Measurements from ENCODE around the gene CNPY4.

The CNPY4 gene

DNA sequence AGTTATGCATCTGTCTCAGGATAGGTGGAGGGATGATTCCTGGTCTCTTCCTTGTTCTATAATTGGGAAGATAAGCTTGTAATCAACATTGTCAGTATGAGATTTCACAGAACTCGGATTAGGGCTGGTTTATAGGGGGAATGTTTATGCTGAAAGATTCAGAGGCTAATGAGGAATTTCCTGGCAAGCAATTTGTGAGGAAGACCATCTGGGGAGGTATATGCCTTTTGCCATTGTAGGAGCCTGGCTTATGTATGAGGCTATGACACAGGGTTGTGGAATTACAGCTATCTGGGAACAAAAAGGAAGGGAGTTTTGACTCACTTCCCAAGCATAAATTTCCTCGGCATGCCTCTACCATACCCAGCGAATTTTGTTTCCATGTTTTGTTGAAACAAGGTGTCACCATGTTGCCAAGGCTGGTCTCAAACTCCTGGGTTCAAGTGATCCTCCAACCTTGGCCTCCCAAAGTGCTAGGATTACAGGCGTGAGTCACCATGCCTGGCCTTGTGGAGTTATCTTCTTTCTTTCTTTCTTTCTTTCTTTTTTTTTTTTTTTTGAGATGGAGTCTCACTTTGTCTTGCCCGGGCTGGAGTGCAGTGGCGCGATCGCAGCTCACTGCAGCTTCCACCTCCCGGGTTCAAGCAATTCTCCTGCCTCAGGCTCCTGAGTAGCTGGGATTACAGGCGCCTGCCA lies 32.2 kb upstream of the CNPY4 start:
- H3K36me3 Mint-ChIP-seq = peaks cover 26% of the 10 kb centered on the region
- DNase-seq = no peak
- H3K27me3 Mint-ChIP-seq = peaks cover 29% of the 10 kb centered on the region
- CTCF ChIA-PET = interaction anchor here (1.0 kb wide), 1 partner anchor 172 kb away, joined by 3 read pairs; no protein-coding TSS in a partner anchor
- H3K9me3 Mint-ChIP-seq = no peaks in the 10 kb centered on the region
- H3K4me3 Mint-ChIP-seq = peak overlapping the region; percentile 27
- H3K27ac Mint-ChIP-seq = no peak overlapping the region
- peaks cover 40% of the 10 kb centered on the region for H3K4me1 Mint-ChIP-seq

DNA sequence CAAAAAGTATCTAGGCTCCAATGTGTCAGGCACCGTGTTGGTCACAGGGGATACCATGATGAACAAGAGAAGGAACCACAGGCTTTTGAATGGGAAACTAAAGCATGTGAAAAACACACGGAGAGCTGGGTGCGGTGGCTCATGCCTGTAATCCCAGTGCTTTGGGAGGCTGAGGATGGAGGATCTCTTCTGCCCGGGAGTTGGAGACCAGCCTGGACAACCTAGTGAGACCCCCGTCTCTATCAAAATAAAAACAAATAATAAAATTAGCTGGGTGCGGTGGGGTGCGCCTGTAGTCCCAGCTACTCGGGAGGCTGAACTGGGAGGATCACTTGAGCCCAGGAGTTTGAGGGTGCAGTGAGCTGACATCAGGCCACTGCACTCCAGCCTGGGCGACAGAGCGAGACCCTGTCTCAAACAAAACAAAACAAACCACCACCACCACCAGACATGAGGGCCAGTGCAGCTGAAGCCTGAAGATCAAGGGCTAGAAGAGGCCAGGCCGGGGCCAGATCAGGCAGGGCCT lies 31.3 kb upstream of the CNPY4 start:
- H3K4me1 Mint-ChIP-seq = peaks cover 32% of the 10 kb centered on the region

DNA sequence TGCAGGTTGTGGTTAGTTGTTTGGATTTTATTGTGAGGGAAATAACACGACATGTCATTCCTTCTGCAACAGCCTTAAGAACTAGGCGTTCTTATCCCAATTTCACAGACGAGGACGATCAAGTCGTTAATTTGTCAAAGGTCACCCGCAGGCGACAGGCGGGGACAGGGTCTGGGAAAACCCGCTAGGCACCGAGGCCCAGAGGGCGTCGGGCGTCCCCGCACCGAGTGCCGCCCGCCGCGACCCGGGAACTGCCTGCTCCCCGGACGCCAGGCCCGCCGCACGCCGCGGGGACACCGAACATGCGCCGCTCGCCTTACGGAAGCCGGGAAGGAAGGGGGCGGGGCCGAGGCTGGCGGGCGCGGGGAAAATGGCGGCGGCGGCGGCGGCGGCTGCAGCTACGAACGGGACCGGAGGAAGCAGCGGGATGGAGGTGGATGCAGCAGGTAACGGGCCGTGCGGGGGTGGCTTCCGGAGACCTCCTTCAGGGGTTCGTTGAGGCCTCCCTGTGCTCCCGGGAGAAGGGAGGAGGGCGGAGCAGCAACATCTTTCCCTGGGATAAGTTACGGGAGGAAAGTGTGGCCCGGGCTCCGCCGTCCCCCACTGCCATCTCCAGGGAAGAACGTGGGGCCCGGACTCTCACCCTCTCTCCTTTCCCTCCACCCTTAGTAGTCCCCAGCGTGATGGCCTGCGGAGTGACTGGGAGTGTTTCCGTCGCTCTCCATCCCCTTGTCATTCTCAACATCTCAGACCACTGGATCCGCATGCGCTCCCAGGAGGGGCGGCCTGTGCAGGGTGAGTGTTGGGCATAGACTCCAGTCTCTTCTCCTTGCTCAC lies 30.6 kb upstream of the CNPY4 start, which contains the start of gene COPS6:
Gene COPS6, plus strand, starts transcription at position 349 of the 837 bp plus-strand sequence. Its CDS starts 22 bp downstream, at position 371.
- Mint-ChIP-seq H3K9me3 (no peaks in the 10 kb centered on the region), H3K36me3 (peaks cover 43% of the 10 kb centered on the region), H3K4me1 (peaks cover 34% of the 10 kb centered on the region), H3K27ac (peak within 1 kb of the TSS; percentile 88), H3K27me3 (peaks cover 20% of the 10 kb centered on the region), H3K4me3 (peak within 1 kb of the TSS; percentile 84)
- peak; percentile 88 for DNase-seq
- CTCF ChIA-PET = interaction anchor here (0.6 to 1.3 kb wide), 2 partner anchors 12 to 13 kb away, joined by 3 read pairs; no protein-coding TSS in a partner anchor

More for the DNA sequence above, 31.3 kb upstream of the CNPY4 start:
- CTCF ChIA-PET = interaction anchor here (0.6 kb wide), 1 partner anchor 13 kb away, joined by 3 read pairs; no protein-coding TSS in a partner anchor
- Mint-ChIP-seq H3K27ac (peak overlapping the region; percentile 88), H3K9me3 (no peaks in the 10 kb centered on the region), H3K36me3 (peaks cover 36% of the 10 kb centered on the region), H3K4me3 (peak overlapping the region; percentile 84), H3K27me3 (peaks cover 27% of the 10 kb centered on the region)
- no peak for DNase-seq

DNA sequence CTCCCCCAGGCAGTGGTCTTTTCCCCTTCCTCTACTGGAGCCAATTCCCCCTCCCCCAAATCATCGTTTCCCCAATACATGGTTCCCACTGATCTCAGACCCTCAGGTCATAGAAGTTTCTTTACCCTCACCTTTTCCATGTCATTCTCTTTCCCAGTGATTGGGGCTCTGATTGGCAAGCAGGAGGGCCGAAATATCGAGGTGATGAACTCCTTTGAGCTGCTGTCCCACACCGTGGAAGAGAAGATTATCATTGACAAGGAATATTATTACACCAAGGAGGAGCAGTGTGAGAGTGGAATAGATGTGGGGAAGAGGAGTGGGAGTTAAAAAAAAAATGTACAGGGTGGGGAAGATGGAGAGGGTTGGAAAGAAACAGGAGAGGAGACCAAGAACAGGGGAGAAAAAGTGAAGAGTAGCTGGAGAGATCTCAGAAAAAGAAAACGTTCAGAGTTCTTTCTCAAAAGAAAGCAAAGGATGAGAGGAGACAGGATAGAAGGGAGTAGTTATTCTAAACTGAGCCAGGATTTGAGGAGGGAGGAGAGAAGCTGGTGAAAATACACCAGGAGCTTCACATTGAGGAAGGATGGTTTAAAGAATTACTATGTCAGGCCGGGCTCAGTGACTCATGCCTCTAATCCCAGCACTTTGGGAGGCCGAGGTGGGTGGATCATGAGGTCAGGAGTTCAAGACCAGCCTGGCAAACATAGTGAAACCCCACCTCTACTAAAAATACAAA lies 29.8 kb upstream of the CNPY4 start:
- Mint-ChIP-seq H3K9me3 (no peaks in the 10 kb centered on the region), H3K4me1 (peaks cover 34% of the 10 kb centered on the region), H3K27me3 (peaks cover 15% of the 10 kb centered on the region), H3K4me3 (peak overlapping the region; percentile 84), H3K36me3 (peaks cover 48% of the 10 kb centered on the region), H3K27ac (peak overlapping the region; percentile 88)
- no peak for DNase-seq
- CTCF ChIA-PET = interaction anchor here (1.1 to 1.3 kb wide), 2 partner anchors 11 to 41 kb away, joined by 3 read pairs; no protein-coding TSS in a partner anchor

DNA sequence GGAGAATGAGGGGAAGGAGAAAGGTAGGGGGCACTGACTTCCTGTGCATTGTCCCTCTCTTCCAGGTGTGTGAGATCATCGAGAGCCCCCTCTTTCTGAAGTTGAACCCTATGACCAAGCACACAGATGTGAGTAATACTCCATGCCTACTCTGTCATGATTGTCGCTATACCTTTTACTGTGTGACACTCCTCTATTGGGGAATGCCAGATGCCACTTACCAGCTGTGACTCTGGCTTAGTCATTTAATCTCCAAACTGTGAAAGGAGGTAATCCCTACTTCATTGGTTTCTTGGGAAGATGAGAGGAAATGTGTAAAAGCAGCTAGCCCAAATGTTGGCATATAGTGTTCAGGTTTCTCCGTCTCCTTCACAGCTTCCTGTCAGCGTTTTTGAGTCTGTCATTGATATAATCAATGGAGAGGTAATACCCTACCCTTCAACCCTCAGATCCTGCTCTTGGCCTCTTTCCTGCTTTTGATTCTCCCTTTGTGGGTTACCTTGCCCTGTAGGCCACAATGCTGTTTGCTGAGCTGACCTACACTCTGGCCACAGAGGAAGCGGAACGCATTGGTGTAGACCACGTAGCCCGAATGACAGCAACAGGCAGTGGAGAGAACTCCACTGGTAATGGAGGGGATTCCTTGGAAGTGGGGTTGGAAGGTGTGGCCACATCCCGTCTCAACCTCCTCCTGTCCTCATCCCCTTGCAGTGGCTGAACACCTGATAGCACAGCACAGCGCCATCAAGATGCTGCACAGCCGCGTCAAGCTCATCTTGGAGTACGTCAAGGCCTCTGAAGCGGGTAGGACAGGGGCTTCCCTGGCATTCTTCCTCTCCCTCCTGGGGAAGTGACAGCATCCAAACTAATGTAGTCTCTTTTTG lies 28.7 kb upstream of the CNPY4 start:
- Mint-ChIP-seq H3K36me3 (peaks cover 60% of the 10 kb centered on the region), H3K9me3 (no peaks in the 10 kb centered on the region), H3K27me3 (peaks cover 3% of the 10 kb centered on the region), H3K27ac (peak overlapping the region; percentile 62), H3K4me3 (peak overlapping the region; percentile 48), H3K4me1 (peaks cover 39% of the 10 kb centered on the region)
- no peak for DNase-seq
- CTCF ChIA-PET = interaction anchor here (1.1 to 1.4 kb wide), 2 partner anchors 40 to 42 kb away, joined by 3 read pairs; no protein-coding TSS in a partner anchor

DNA sequence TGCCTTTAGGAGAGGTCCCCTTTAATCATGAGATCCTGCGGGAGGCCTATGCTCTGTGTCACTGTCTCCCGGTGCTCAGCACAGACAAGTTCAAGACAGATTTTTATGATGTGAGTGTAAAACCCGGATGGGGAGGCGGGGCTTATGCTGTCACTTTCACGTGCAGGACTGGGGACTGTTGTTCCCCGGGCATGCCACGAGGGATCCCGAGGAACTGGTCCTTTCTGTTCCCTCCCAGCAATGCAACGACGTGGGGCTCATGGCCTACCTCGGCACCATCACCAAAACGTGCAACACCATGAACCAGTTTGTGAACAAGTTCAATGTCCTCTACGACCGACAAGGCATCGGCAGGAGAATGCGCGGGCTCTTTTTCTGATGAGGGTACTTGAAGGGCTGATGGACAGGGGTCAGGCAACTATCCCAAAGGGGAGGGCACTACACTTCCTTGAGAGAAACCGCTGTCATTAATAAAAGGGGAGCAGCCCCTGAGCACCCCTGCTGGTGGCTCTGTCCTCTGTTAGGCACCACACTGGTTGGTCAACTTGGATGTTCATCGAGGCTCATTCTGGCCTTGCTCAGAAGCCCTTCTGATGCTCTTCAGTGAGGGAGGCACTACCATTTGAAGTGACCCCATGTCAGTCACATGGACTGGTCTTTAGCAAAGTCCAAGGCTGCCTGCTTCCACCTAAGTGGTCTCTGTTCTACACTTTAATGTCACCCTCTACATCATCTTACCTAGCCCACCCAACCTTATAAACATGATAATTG lies 27.8 kb upstream of the CNPY4 start:
- DNase-seq = no peak
- CTCF ChIA-PET = interaction anchor here (1.4 kb wide), 1 partner anchor 41 kb away, joined by 3 read pairs; no protein-coding TSS in a partner anchor
- H3K36me3 Mint-ChIP-seq = peaks cover 66% of the 10 kb centered on the region
- no peaks in the 10 kb centered on the region for H3K9me3 Mint-ChIP-seq
- peak overlapping the region; percentile 18 for H3K4me3 Mint-ChIP-seq
- no peaks in the 10 kb centered on the region for H3K27me3 Mint-ChIP-seq
- H3K27ac Mint-ChIP-seq = peak overlapping the region; percentile 62
- peaks cover 39% of the 10 kb centered on the region for H3K4me1 Mint-ChIP-seq

DNA sequence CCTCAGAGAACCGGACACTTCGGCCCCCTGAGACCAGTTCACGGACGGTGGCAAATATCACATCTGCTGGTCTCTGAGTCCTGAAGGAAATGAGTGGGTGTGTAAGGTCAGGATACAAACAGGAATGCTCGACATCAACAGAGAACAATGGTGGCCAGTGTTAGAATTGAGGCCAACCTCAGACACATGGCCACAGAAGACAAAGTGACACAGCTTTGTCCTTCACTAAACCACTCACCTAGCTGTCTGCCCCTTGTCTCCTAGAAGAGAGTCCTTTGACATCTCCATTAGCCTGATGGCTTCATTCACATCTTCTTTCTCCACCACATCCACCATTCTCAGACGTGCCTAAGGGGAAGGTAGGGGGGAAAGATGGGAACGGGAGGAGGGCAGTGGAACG lies 26.4 kb upstream of the CNPY4 start:
- Mint-ChIP-seq H3K27ac (no peak overlapping the region), H3K4me3 (no peak overlapping the region), H3K36me3 (peaks cover 78% of the 10 kb centered on the region), H3K4me1 (peaks cover 44% of the 10 kb centered on the region), H3K9me3 (no peaks in the 10 kb centered on the region), H3K27me3 (no peaks in the 10 kb centered on the region)
- CTCF ChIA-PET = interaction anchor here (0.6 kb wide), 1 partner anchor 50 kb away, joined by 3 read pairs; no protein-coding TSS in a partner anchor
- no peak for DNase-seq

DNA sequence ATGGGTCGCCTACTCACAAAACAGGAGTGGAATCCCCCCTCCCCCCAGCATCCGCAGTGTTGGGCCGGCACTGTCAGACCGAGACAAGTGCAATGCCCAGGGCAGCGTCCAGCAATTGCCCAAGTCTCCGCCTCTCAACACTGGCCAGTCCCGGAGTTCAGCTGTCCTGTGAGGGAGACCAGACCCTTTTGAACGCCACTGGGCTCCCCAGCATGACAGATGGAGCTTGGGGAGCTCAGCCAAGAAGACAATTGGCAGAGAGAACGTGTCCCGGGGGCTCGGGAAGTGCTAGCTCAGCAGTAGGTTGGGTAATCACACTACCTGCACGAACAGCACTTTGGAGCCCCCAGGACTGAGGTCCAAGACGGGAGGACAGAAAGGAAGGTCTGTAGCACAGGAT lies 25.9 kb upstream of the CNPY4 start:
- no peak for DNase-seq
- Mint-ChIP-seq H3K27me3 (no peaks in the 10 kb centered on the region), H3K4me1 (peaks cover 43% of the 10 kb centered on the region), H3K9me3 (no peaks in the 10 kb centered on the region), H3K36me3 (peaks cover 82% of the 10 kb centered on the region), H3K27ac (no peak overlapping the region), H3K4me3 (no peak overlapping the region)
- CTCF ChIA-PET = interaction anchor here (0.6 kb wide), 1 partner anchor 49 kb away, joined by 3 read pairs; no protein-coding TSS in a partner anchor

DNA sequence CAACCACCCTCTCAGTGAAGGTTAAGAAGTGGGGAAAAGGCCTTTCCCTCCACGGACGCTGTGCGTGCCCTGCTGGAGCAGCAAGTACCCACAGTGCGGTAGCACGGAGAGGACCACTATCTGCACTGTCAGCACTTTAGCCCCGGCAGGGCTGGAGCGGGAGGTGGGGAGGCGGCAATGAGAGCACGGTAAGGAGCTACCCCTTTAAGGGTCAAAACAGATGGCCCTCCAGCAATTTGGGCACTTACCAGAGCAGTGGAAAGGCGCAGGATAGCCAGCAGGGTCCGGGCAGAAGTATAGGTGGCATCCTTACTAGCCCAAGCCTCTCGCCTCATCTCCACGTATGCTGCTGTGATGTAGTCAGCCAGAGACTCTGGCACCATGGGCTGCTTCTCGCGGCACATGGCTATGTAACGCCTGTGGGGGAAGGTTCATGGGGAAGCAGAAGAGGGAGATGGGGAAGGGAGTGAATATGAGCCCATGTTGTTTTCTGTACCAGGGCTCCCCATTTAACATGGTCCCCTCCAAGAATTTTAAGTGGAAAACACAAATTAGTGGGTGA lies 25.4 kb upstream of the CNPY4 start:
- CTCF ChIA-PET = no interaction called here
- no peaks in the 10 kb centered on the region for H3K27me3 Mint-ChIP-seq
- H3K36me3 Mint-ChIP-seq = peaks cover 87% of the 10 kb centered on the region

DNA sequence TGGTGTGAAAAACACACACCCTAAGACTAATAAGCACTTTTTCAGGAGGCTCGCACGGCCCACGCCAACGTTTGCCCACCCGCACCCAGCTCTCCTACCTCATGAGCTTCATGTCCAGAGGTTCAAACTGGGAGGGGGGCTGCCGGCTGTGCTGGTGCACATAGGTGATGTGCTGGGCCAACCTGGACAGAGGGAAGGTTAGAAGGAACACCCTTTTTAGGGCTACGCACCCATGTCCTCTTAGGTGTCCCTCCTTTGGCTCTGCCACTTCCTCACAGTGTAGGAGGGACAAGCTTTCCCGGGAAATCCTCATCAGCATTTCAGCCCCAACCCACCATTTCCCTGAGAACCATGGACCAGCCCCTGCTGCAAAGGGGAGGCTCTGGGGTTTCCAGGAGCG lies 24.1 kb upstream of the CNPY4 start:
- H3K27ac Mint-ChIP-seq = no peak overlapping the region
- H3K9me3 Mint-ChIP-seq = no peaks in the 10 kb centered on the region
- peaks cover 52% of the 10 kb centered on the region for H3K4me1 Mint-ChIP-seq
- no peak for DNase-seq
- H3K36me3 Mint-ChIP-seq = peaks cover 92% of the 10 kb centered on the region
- CTCF ChIA-PET = interaction anchor here (1.3 kb wide), 1 partner anchor 20 kb away, joined by 3 read pairs; no protein-coding TSS in a partner anchor
- no peak overlapping the region for H3K4me3 Mint-ChIP-seq
- H3K27me3 Mint-ChIP-seq = no peaks in the 10 kb centered on the region

More for the DNA sequence above, 25.4 kb upstream of the CNPY4 start:
- DNase-seq = no peak
- no peaks in the 10 kb centered on the region for H3K9me3 Mint-ChIP-seq
- H3K4me3 Mint-ChIP-seq = no peak overlapping the region
- peaks cover 48% of the 10 kb centered on the region for H3K4me1 Mint-ChIP-seq
- H3K27ac Mint-ChIP-seq = no peak overlapping the region

DNA sequence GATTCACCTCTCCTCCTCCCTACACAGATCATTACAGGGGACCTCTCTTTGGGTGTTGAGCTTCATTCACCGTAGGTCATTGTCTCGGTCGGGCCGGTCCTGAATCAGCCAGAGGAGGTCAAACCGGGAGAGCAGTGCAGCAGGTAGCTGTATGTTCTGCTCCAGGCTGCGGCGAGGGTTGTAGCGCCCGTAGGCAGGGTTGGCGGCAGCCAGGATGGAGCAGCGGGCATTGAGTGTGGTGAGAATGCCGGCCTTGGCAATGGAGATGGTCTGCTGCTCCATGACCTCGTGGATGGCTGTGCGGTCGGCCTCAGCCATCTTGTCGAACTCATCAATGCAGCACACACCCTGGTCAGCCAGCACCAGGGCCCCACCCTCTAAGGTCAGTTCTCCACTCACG lies 23.7 kb upstream of the CNPY4 start:
- H3K27me3 Mint-ChIP-seq = no peaks in the 10 kb centered on the region
- H3K4me3 Mint-ChIP-seq = no peak overlapping the region
- peaks cover 91% of the 10 kb centered on the region for H3K36me3 Mint-ChIP-seq
- DNase-seq = no peak
- CTCF ChIA-PET = interaction anchor here (1.3 kb wide), 1 partner anchor 21 kb away, joined by 3 read pairs; no protein-coding TSS in a partner anchor
- no peak overlapping the region for H3K27ac Mint-ChIP-seq
- H3K4me1 Mint-ChIP-seq = peaks cover 48% of the 10 kb centered on the region
- H3K9me3 Mint-ChIP-seq = no peaks in the 10 kb centered on the region

DNA sequence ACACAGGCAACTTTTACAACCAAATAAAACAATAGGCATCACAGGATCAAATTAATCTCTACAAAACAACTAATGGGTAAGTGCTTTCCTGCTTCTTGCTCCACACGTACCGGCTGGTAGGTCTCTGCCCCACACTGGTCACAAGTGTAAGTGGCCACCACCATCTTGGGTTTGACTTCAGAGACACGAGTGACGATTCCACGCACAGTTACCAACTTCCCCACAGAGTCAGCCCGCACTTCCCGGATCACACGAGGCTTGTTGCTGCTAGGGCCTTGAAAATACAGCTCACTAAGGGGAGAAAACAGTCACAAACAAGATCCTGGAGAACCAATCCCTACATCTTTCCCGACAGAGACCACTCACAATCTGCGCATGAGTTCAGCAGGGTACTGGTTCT lies 20.5 kb upstream of the CNPY4 start:
- H3K9me3 Mint-ChIP-seq = no peaks in the 10 kb centered on the region
- DNase-seq = no peak
- peak overlapping the region; percentile 93 for H3K27ac Mint-ChIP-seq
- peaks cover 6% of the 10 kb centered on the region for H3K27me3 Mint-ChIP-seq
- H3K36me3 Mint-ChIP-seq = peaks cover 67% of the 10 kb centered on the region
- H3K4me3 Mint-ChIP-seq = peak overlapping the region; percentile 81
- CTCF ChIA-PET = no interaction called here
- H3K4me1 Mint-ChIP-seq = peaks cover 51% of the 10 kb centered on the region
